Activated T-helper 17 cell treated with anti-CD3 and anti-CD28 coated beads, Interleukin-2, amount 50 U/mL, for 72 hours (primary cell): ENCODE measurements around the gene UGT2A3. TPM values are rescaled to one million over a fixed set of nuclear protein-coding genes. Genes with fewer than 3 reads are reported as not detected.
"Not testable (repeated sequence)": the region's sequence is repeated elsewhere in the genome, so short reads cannot be mapped to it uniquely, and the experiment has no call there.

ENCODE experiments used
- ATAC-seq: fragments of 150-1000 bp; cut with Tn5 transposase; replicated peaks from 2 replicates; pipeline ENCODE4 v1.10.0; 2021; ENCODE audit warnings: mild to moderate bottlenecking, moderate library complexity
- H3K27ac Mint-ChIP-seq: one replicate; pipeline ENCODE4 v1.8.0; 2022; ENCODE audit warnings: mixed read lengths
- H3K27me3 Mint-ChIP-seq: one replicate; pipeline ENCODE4 v1.8.0; 2022; ENCODE audit warnings: mixed read lengths
- H3K36me3 Mint-ChIP-seq: one replicate; pipeline ENCODE4 v1.8.0; 2022; ENCODE audit warnings: low read depth, mild to moderate bottlenecking, mixed read lengths
- H3K4me1 Mint-ChIP-seq: one replicate; pipeline ENCODE4 v1.8.0; 2022; ENCODE audit warnings: mixed read lengths
- H3K4me3 Mint-ChIP-seq: one replicate; pipeline ENCODE4 v1.8.0; 2022; ENCODE audit warnings: mild to moderate bottlenecking, mixed read lengths
- H3K9me3 Mint-ChIP-seq: one replicate; pipeline ENCODE4 v1.8.0; 2022; ENCODE audit warnings: mixed read lengths
- total RNA-seq, 2 donors: library from RNA; stranded (reverse); gene quantifications; one replicate each; pipeline ENCODE4 v1.2.3, GENCODE V29; 2022

UGT2A3 gene
- total RNA-seq, 2 donors from 2014 or later = not detected

- Mint-ChIP-seq H3K36me3 (no peaks in the 10 kb centered on the region), H3K4me3 (no peak overlapping the region), H3K9me3 (no peaks in the 10 kb centered on the region), H3K4me1 (no peaks in the 10 kb centered on the region), H3K27me3 (no peaks in the 10 kb centered on the region), H3K27ac (no peak overlapping the region)
- no peak for ATAC-seq
These were observed 2.6 kb downstream of the UGT2A3 start for GRCh38 chr4:68948985-68949384.

GRCh38 chr4:68948044-68948743 is 3.4 kb downstream of the UGT2A3 start:
- ATAC-seq = no peak
- H3K9me3 Mint-ChIP-seq = no peaks in the 10 kb centered on the region
- no peak overlapping the region for H3K4me3 Mint-ChIP-seq
- H3K36me3 Mint-ChIP-seq = no peaks in the 10 kb centered on the region
- H3K27ac Mint-ChIP-seq = no peak overlapping the region
- no peaks in the 10 kb centered on the region for H3K4me1 Mint-ChIP-seq
- H3K27me3 Mint-ChIP-seq = no peaks in the 10 kb centered on the region

DNA sequence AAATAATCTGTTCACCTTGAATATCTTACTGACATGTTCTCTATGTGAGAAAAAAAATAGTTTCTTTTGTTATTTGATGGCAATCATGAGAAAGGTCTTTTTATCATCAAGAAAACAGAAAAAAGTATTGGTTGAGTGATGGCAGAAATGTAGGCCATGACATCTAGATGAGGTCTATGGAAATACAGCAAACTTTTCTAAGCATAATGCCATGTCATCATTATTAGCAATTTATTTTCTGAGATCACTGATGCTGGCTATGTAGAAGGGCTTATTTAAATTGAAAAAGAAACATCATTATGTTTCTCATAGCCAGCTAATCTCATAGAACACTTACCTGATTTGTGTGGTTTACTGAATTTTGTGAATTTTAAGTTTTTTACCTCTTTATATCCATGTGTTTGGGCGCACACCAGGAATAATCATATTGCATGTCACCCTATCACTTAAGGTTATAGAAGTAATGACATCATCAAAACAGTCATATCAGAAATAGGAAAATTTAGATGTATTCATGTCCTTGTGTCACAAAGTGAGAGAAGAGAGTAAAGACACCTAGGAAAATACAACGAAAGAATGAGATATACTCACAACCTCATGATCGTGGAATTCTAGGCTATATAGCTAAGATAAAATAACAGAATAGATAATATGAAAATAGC is 22.4 kb downstream of the UGT2A3 start:
- ATAC-seq = no peak
- Mint-ChIP-seq H3K27me3 (no peaks in the 10 kb centered on the region), H3K4me3 (no peak overlapping the region), H3K4me1 (no peaks in the 10 kb centered on the region), H3K9me3 (peaks cover 9% of the 10 kb centered on the region), H3K36me3 (no peaks in the 10 kb centered on the region), H3K27ac (no peak overlapping the region)

DNA sequence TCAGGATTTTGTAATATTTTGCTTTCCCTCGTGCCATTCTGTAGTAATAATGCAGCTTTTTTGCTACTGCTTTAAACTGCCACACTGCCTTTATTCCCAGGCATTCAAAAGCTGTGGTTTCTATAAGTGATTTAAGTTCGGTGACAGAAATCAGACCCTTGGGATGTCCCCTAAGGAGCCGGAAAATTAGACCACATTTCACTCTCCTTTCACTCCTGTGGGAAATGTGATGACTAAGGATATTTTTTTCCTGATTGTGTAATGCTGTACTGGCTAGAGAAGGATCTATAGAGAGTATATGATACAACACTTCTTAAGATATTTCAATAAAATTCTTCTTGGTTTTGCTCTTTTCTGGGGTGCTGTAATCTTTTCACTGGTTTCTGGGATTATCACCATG is 24.4 kb downstream of the UGT2A3 start:
- Mint-ChIP-seq H3K4me3 (no peak overlapping the region), H3K36me3 (no peaks in the 10 kb centered on the region), H3K27me3 (no peaks in the 10 kb centered on the region), H3K4me1 (no peaks in the 10 kb centered on the region), H3K9me3 (peaks cover 12% of the 10 kb centered on the region), H3K27ac (no peak overlapping the region)
- no peak for ATAC-seq

GRCh38 chr4:68922202-68922601 is 29.4 kb downstream of the UGT2A3 start:
- not testable (repeated sequence) for H3K27ac Mint-ChIP-seq, H3K36me3 Mint-ChIP-seq, H3K4me3 Mint-ChIP-seq, H3K4me1 Mint-ChIP-seq, H3K27me3 Mint-ChIP-seq, ATAC-seq
- peaks cover 20% of the 10 kb centered on the region for H3K9me3 Mint-ChIP-seq

DNA sequence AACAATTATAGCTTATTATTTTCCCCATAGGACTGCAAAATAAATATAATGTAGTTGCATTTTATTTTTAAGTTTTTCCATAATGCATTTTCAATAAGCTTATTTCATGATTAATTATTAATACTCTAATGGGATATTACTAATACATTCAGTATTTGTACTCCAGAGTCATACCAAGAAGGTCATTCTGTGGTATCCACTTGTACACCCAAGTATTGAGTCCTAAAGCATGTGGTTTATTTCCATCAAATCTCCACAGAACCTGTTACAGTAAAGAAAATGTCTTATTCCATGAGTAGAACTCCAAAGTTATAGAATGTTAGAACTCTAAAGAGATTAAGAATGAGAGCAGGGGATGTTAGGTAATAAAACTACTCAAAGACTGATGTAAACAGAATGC is 30.6 kb downstream of the UGT2A3 start:
- Mint-ChIP-seq H3K4me1 (no peaks in the 10 kb centered on the region), H3K9me3 (peaks cover 16% of the 10 kb centered on the region), H3K36me3 (no peaks in the 10 kb centered on the region), H3K4me3 (no peak overlapping the region), H3K27ac (no peak overlapping the region), H3K27me3 (no peaks in the 10 kb centered on the region)
- no peak for ATAC-seq

GRCh38 chr4:68917016-68917415 is 34.6 kb downstream of the UGT2A3 start:
- H3K27me3 Mint-ChIP-seq = no peaks in the 10 kb centered on the region
- no peaks in the 10 kb centered on the region for H3K4me1 Mint-ChIP-seq
- peaks cover 8% of the 10 kb centered on the region for H3K9me3 Mint-ChIP-seq
- H3K36me3 Mint-ChIP-seq = no peaks in the 10 kb centered on the region
- H3K27ac Mint-ChIP-seq = no peak overlapping the region
- H3K4me3 Mint-ChIP-seq = no peak overlapping the region
- ATAC-seq = no peak

- Mint-ChIP-seq H3K9me3 (no peaks in the 10 kb centered on the region), H3K4me1 (no peaks in the 10 kb centered on the region), H3K27me3 (no peaks in the 10 kb centered on the region), H3K4me3 (no peak overlapping the region), H3K27ac (no peak overlapping the region), H3K36me3 (no peaks in the 10 kb centered on the region)
- ATAC-seq = no peak
These were observed 38.8 kb downstream of the UGT2A3 start for GRCh38 chr4:68912807-68913206.

- H3K36me3 Mint-ChIP-seq = no peaks in the 10 kb centered on the region
- no peaks in the 10 kb centered on the region for H3K9me3 Mint-ChIP-seq
- peaks cover 5% of the 10 kb centered on the region for H3K27me3 Mint-ChIP-seq
- H3K4me3 Mint-ChIP-seq = no peak overlapping the region
- H3K4me1 Mint-ChIP-seq = no peaks in the 10 kb centered on the region
- H3K27ac Mint-ChIP-seq = no peak overlapping the region
- no peak for ATAC-seq
These were observed 42.2 kb downstream of the UGT2A3 start for GRCh38 chr4:68909385-68909784.

DNA sequence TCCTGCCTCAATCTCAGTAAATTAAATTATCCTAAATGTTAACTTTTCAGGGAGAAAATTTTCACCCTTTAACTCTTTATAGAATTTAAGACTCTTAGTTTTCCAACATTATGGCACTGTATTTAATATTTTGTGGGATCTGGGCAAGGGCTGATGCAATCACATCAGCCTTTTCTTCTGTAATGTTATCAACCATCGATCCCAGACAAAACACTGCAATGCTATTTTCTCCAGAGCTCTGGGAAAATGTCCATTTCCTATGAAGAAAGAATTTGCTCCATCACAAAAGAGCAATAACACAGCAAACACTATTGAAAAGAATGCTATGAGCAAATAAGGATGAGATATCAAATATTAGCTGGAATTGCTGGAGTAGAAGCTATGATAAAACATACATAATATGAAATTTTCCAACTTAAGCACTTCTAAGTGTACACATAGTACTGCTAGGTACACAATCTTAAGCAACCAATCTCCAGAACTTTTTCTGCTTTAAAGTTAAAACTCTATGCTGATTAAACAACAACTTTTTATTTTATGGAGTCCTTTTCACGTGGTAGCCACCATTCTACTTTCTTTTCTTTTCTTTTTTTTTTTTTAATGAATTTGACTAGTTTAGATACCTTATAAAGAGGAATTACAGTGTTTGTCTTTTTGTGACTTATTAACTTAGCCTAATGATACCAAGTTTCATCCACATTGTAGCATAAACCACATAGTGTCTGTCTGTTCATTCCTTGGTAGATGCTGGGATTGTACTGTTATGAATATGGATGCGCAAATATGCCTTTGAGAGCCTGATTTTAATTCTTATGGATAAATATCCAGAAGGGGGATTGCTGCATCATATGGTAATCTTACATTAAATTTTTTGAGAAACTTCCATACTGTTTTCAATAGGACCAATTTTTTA is 43.6 kb downstream of the UGT2A3 start:
- no peak for ATAC-seq
- Mint-ChIP-seq H3K27me3 (peaks cover 5% of the 10 kb centered on the region), H3K4me3 (no peak overlapping the region), H3K9me3 (no peaks in the 10 kb centered on the region), H3K36me3 (no peaks in the 10 kb centered on the region), H3K4me1 (no peaks in the 10 kb centered on the region), H3K27ac (no peak overlapping the region)

- H3K27me3 Mint-ChIP-seq = peaks cover 5% of the 10 kb centered on the region
These were observed 44.4 kb downstream of the UGT2A3 start for GRCh38 chr4:68907245-68907644.

GRCh38 chr4:68906780-68907137 is 44.8 kb downstream of the UGT2A3 start:
- no peak for ATAC-seq
- Mint-ChIP-seq H3K27me3 (peaks cover 5% of the 10 kb centered on the region), H3K36me3 (no peaks in the 10 kb centered on the region), H3K4me1 (no peaks in the 10 kb centered on the region), H3K9me3 (no peaks in the 10 kb centered on the region), H3K4me3 (no peak overlapping the region), H3K27ac (no peak overlapping the region)

More at GRCh38 chr4:68907245-68907644, 44.4 kb downstream of the UGT2A3 start:
- Mint-ChIP-seq H3K4me3 (no peak overlapping the region), H3K4me1 (no peaks in the 10 kb centered on the region), H3K27ac (no peak overlapping the region), H3K9me3 (no peaks in the 10 kb centered on the region), H3K36me3 (no peaks in the 10 kb centered on the region)
- no peak for ATAC-seq

GRCh38 chr4:68905939-68906779 is 45.4 kb downstream of the UGT2A3 start:
- Mint-ChIP-seq H3K4me1 (no peaks in the 10 kb centered on the region), H3K36me3 (no peaks in the 10 kb centered on the region), H3K27ac (no peak overlapping the region), H3K27me3 (peaks cover 5% of the 10 kb centered on the region), H3K4me3 (no peak overlapping the region), H3K9me3 (no peaks in the 10 kb centered on the region)
- no peak for ATAC-seq

GRCh38 chr4:68905598-68905938 is 46.0 kb downstream of the UGT2A3 start:
- ATAC-seq = no peak
- no peak overlapping the region for H3K4me3 Mint-ChIP-seq
- H3K9me3 Mint-ChIP-seq = no peaks in the 10 kb centered on the region
- no peak overlapping the region for H3K27ac Mint-ChIP-seq
- no peaks in the 10 kb centered on the region for H3K4me1 Mint-ChIP-seq
- peaks cover 5% of the 10 kb centered on the region for H3K27me3 Mint-ChIP-seq
- H3K36me3 Mint-ChIP-seq = no peaks in the 10 kb centered on the region
